H1 (cell line): ENCODE results near the gene CDKN1A. TPM values are rescaled to one million over a fixed set of nuclear protein-coding genes. Genes with fewer than 3 reads are reported as not detected.

Source experiments
- ASH2L ChIP-seq: fragments of 200-600, 300-600 bp; sonication (generic); IDR thresholded peaks from one replicate; pipeline ENCODE4 v1.7.1; 2017; ENCODE audit warnings: low read length
- CEBPB ChIP-seq: IDR thresholded peaks from 2 replicates; pipeline ENCODE4 v1.6.1; 2012; ENCODE audit warnings: low read depth, low read length
- KDM4A ChIP-seq: IDR thresholded peaks from one replicate; pipeline ENCODE4 v1.7.1; 2012; ENCODE audit warnings: low read depth, mild to moderate bottlenecking, moderate library complexity, low read length, inconsistent platforms; ENCODE audit not compliant: severe bottlenecking
- SUZ12 ChIP-seq: fragments of 200-600 bp; sonication (generic); IDR thresholded peaks from 2 replicates; pipeline ENCODE4 v1.6.1; 2012; ENCODE audit warnings: mild to moderate bottlenecking, inconsistent platforms, low read length, moderate library complexity, mixed read lengths
- TAF7 ChIP-seq: optimal IDR thresholded peaks from 2 replicates; pipeline ENCODE3; 2011; ENCODE audit warnings: low read depth, mild to moderate bottlenecking, inconsistent platforms, low read length, moderate library complexity, borderline replicate concordance
- polyA plus RNA-seq, 7 experiments: library from polyadenylated mRNA; depleted of rRNA in 3 of 7; stranded (reverse) in 5 of 7; unstranded in 2 of 7; fragments of >200 nt in 5 of 7; fragments of 200-250 nt in 2 of 7; gene quantifications; 1 replicate in 5 of 7; 2 replicates in 1 of 7; 4 replicates in 1 of 7; pipeline versions ENCODE4 v1.2.1 to v1.2.3, GENCODE V29; 2011 to 2013; ENCODE audit warnings: missing spikeins in 2 of 7, mixed read lengths in 2 of 7
- total RNA-seq: library from RNA; stranded (reverse); fragmentation: NEBNext Ultra II Directional; extraction: Animal tissue kit (Norgen Biotek cat#: 25700); gene quantifications from 2 replicates; pipeline ENCODE4 v1.2.1, GENCODE V29; 2021
- TF ChIP-seq, protein P1 (sequence below): fragments of 300-600 bp; sonication (generic); IDR thresholded peaks from 2 replicates; pipeline ENCODE4 v1.7.1; 2012; ENCODE audit warnings: low read length, moderate library complexity, mild to moderate bottlenecking, inconsistent platforms; ENCODE audit not compliant: insufficient replicate concordance

The CDKN1A gene
- total and polyA plus RNA-seq, 2 of the 8 experiments (the other 6 are each of a cell fraction or from before 2014, with no cell fraction given), result 15.2 to 36.0 TPM

DNA sequence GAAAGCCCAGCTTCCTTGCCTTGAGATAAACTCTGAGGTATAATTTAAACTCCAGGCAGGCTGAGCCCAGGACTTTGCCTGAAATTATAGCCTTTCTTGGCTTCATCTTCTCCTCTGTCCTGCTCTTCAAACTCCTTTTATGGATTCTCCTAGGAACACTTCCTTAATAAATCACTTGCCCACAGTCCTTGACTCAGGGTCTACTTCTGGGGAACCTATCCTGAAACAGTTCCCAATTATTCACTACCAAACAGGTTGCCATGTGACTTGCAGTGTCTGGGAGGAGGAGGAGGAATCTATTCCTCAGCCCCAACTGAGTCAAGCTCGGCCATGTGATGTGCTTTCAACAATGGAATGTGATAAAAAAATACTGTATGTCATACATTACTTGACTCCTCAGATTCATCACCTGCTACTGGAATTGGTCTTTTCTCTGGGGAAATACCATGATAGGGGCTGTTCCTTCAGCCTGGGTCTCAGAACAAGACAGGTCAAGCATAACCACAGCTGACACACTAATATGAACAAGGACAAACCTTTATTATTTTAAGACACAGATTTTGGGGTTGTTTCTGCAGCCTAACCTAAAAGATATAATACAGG, 20.5 kb upstream of the CDKN1A start (continued):
- TF ChIP-seq, protein P1, sequence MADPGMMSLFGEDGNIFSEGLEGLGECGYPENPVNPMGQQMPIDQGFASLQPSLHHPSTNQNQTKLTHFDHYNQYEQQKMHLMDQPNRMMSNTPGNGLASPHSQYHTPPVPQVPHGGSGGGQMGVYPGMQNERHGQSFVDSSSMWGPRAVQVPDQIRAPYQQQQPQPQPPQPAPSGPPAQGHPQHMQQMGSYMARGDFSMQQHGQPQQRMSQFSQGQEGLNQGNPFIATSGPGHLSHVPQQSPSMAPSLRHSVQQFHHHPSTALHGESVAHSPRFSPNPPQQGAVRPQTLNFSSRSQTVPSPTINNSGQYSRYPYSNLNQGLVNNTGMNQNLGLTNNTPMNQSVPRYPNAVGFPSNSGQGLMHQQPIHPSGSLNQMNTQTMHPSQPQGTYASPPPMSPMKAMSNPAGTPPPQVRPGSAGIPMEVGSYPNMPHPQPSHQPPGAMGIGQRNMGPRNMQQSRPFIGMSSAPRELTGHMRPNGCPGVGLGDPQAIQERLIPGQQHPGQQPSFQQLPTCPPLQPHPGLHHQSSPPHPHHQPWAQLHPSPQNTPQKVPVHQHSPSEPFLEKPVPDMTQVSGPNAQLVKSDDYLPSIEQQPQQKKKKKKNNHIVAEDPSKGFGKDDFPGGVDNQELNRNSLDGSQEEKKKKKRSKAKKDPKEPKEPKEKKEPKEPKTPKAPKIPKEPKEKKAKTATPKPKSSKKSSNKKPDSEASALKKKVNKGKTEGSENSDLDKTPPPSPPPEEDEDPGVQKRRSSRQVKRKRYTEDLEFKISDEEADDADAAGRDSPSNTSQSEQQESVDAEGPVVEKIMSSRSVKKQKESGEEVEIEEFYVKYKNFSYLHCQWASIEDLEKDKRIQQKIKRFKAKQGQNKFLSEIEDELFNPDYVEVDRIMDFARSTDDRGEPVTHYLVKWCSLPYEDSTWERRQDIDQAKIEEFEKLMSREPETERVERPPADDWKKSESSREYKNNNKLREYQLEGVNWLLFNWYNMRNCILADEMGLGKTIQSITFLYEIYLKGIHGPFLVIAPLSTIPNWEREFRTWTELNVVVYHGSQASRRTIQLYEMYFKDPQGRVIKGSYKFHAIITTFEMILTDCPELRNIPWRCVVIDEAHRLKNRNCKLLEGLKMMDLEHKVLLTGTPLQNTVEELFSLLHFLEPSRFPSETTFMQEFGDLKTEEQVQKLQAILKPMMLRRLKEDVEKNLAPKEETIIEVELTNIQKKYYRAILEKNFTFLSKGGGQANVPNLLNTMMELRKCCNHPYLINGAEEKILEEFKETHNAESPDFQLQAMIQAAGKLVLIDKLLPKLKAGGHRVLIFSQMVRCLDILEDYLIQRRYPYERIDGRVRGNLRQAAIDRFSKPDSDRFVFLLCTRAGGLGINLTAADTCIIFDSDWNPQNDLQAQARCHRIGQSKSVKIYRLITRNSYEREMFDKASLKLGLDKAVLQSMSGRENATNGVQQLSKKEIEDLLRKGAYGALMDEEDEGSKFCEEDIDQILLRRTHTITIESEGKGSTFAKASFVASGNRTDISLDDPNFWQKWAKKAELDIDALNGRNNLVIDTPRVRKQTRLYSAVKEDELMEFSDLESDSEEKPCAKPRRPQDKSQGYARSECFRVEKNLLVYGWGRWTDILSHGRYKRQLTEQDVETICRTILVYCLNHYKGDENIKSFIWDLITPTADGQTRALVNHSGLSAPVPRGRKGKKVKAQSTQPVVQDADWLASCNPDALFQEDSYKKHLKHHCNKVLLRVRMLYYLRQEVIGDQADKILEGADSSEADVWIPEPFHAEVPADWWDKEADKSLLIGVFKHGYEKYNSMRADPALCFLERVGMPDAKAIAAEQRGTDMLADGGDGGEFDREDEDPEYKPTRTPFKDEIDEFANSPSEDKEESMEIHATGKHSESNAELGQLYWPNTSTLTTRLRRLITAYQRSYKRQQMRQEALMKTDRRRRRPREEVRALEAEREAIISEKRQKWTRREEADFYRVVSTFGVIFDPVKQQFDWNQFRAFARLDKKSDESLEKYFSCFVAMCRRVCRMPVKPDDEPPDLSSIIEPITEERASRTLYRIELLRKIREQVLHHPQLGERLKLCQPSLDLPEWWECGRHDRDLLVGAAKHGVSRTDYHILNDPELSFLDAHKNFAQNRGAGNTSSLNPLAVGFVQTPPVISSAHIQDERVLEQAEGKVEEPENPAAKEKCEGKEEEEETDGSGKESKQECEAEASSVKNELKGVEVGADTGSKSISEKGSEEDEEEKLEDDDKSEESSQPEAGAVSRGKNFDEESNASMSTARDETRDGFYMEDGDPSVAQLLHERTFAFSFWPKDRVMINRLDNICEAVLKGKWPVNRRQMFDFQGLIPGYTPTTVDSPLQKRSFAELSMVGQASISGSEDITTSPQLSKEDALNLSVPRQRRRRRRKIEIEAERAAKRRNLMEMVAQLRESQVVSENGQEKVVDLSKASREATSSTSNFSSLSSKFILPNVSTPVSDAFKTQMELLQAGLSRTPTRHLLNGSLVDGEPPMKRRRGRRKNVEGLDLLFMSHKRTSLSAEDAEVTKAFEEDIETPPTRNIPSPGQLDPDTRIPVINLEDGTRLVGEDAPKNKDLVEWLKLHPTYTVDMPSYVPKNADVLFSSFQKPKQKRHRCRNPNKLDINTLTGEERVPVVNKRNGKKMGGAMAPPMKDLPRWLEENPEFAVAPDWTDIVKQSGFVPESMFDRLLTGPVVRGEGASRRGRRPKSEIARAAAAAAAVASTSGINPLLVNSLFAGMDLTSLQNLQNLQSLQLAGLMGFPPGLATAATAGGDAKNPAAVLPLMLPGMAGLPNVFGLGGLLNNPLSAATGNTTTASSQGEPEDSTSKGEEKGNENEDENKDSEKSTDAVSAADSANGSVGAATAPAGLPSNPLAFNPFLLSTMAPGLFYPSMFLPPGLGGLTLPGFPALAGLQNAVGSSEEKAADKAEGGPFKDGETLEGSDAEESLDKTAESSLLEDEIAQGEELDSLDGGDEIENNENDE, result no peak
- TF ChIP-seq KDM4A (no peak), CEBPB (no peak), SUZ12 (no peak), ASH2L (no peak), TAF7 (no peak)
- TF ChIP-seq, all 59 proteins: peak for 0
